Muscle layer of colon (tissue), 2 donors: ENCODE data around the gene PPP1R16B.

Experiments used
- H3K27ac ChIP-seq: one replicate; pipeline ENCODE4 v1.7.0; 2013; ENCODE audit warnings: low read depth, mild to moderate bottlenecking, low read length, moderate library complexity
- H3K27me3 ChIP-seq, 2 donors: one replicate each; pipeline ENCODE4 v1.7.0; 2013; ENCODE audit warnings: low read length in 2 of 2, mild to moderate bottlenecking in 2 of 2; ENCODE audit not compliant: insufficient read depth in 2 of 2, control insufficient read depth in 1 of 2
- H3K36me3 ChIP-seq: one replicate; pipeline ENCODE4 v1.7.0; 2013; ENCODE audit warnings: mild to moderate bottlenecking, low read length; ENCODE audit not compliant: insufficient read depth
- H3K4me1 ChIP-seq: one replicate; pipeline ENCODE4 v1.7.0; 2013; ENCODE audit warnings: mild to moderate bottlenecking, low read length; ENCODE audit not compliant: insufficient read depth
- H3K4me3 ChIP-seq, 2 donors: one replicate each; pipeline ENCODE4 v1.7.0; 2013; ENCODE audit warnings: low read length in 2 of 2, low read depth in 1 of 2, mild to moderate bottlenecking in 1 of 2, moderate library complexity in 1 of 2
- H3K9ac ChIP-seq: one replicate; pipeline ENCODE4 v1.7.0; 2013; ENCODE audit warnings: low read length
- H3K9me3 ChIP-seq: one replicate; pipeline ENCODE4 v1.7.0; 2013; ENCODE audit warnings: mild to moderate bottlenecking, low read length
- donor health status: abdominal sarcoma.
- donor health status: Adenocarcinoma of cecum.

The PPP1R16B gene

DNA sequence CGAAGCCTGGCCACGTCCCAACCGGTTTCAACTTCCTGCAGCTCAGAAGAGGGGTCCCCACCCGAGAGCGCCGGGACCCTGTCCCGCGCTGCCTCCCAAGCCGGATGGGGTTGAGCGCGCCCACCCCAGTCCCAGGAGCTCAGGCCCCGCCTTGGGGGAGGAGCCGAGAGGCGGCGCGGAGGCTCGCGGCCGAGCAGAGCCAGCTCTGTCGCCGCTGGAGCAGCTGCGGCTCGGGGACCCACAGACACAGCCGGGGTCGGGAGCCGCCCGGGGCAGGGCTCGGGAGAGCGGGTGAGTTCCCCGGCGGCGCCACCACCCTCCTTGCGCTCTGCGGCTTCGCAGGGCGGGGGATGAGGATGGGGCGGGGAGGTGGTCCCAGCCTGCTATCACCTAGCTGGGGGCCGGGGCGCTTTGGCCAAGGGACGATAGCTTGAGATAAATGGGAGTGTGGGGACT lies at the start of gene PPP1R16B:
Gene PPP1R16B, plus strand, starts transcription at position 196 of the 456 bp plus-strand sequence. CDS start 30,229 bp downstream, outside the sequence.
- Histone ChIP-seq H3K4me1 (no peaks in the 10 kb centered on the region), H3K27ac (no peak within 1 kb of the TSS)

DNA sequence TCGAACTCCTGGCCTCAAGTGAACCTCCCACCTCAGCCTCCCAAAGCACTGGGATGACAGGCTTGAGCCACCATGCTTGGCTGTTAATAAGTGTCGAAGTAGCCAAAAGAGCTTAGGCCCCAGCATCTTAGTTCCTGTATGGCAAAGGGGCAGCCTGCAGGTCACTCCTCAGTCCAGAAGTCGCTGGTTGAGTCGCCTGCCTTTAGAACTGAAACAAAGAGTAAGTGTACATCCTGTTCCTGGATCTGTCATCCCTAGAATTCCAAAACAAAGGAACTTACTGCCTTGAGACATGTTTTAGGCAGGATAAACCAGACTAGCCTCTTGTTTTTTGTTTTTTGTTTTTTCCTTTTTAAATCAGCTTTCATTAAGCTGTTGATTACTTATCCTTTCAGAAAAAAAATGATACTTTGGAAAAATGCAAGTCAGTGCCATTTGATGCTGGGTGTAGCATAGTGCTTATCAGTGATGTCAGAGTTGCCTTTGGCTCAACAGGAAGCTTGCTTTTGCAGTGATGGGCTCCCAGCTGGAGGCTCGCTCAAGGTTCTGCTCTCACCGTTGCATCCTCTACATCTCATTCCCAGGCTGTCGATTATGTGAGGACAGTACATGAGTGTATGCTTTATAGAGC lies 48.2 kb upstream of the PPP1R16B start:
- peaks cover 67% of the 10 kb centered on the region for H3K36me3 ChIP-seq
- no peaks in the 10 kb centered on the region for H3K27me3 ChIP-seq
- no peaks in the 10 kb centered on the region for H3K4me1 ChIP-seq
- no peak overlapping the region for H3K4me3 ChIP-seq
- no peak overlapping the region for H3K9ac ChIP-seq
- no peaks in the 10 kb centered on the region for H3K9me3 ChIP-seq
- H3K27ac ChIP-seq = no peak overlapping the region

More for the DNA sequence above, at the start of gene PPP1R16B:
- peak within 1 kb of the TSS; percentile 38 to 50 for H3K4me3 ChIP-seq
- no peaks in the 10 kb centered on the region for H3K9me3 ChIP-seq
- no peaks in the 10 kb centered on the region for H3K36me3 ChIP-seq
- peaks cover 19 to 34% of the 10 kb centered on the region in 2 donors for H3K27me3 ChIP-seq
- no peak within 1 kb of the TSS for H3K9ac ChIP-seq

DNA sequence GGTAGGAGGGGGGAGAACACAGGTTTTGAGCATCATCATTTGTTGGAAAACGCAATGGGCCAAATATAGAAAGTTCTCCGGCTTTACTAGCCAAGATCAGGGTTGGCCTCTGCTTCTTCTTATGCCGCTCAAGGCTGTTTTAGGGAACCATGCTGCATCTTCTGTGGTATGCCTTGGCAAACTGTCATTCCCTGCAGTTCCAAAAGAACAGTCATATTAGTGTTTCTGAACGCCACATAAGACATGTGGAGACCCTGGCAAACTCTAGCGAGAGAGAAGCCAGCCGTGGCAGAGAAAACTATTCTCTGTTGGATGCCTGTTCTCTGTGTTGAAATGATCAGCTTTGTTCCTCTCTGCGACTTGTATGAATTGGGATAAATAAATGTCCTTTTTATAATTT lies 46.4 kb upstream of the PPP1R16B start:
- no peak overlapping the region for H3K27ac ChIP-seq

DNA sequence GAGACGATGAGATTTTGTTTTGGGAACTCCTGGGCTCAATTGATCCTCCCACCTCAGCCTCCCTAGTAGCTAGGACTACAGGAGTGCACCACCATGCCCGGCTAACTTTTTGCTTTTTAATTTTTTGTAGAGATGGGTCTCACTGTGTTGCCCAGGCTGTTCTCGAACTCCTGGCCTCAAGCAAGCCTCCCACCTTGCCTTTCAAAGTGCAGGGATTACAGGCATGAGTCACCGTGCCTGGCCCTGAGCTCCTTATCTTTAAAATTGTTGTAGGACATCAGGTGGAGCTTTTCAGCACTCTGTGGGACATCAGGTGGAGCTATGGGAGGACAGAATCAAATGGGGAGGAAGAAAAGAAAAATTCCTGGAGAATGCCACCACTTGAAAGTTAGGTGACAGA lies 44.5 kb upstream of the PPP1R16B start:
- H3K9me3 ChIP-seq = no peaks in the 10 kb centered on the region
- no peak overlapping the region for H3K9ac ChIP-seq
- no peak overlapping the region for H3K4me3 ChIP-seq
- no peaks in the 10 kb centered on the region for H3K4me1 ChIP-seq
- peaks cover 79% of the 10 kb centered on the region for H3K36me3 ChIP-seq
- no peak overlapping the region for H3K27ac ChIP-seq
- no peaks in the 10 kb centered on the region for H3K27me3 ChIP-seq

More for the DNA sequence above, 46.4 kb upstream of the PPP1R16B start:
- Histone ChIP-seq H3K36me3 (peaks cover 72% of the 10 kb centered on the region), H3K9ac (no peak overlapping the region), H3K27me3 (no peaks in the 10 kb centered on the region), H3K4me1 (no peaks in the 10 kb centered on the region), H3K4me3 (no peak overlapping the region), H3K9me3 (no peaks in the 10 kb centered on the region)

DNA sequence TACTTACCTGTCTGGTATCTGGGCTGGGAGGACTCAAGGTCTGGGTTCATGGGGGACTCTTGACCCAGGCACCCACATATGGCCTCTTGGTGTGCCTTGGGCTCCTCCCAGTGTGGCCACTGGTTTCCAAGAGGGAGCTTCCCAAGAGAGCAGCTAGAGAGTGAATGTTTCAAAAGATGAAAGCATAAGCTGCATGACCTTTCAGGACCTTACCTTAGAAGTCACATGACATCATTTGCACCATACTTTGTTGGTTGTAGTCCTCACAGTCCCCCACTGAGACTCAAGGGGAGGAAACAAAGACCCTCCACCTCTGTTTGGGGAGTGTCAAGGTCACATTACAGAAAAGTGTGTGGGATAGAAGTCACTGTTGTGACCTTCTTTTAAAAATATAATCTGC lies 43.3 kb upstream of the PPP1R16B start:
- no peak overlapping the region for H3K9ac ChIP-seq
- H3K4me1 ChIP-seq = no peaks in the 10 kb centered on the region
- no peaks in the 10 kb centered on the region for H3K27me3 ChIP-seq
- peaks cover 78% of the 10 kb centered on the region for H3K36me3 ChIP-seq
- H3K27ac ChIP-seq = no peak overlapping the region
- H3K4me3 ChIP-seq = no peak overlapping the region
- no peaks in the 10 kb centered on the region for H3K9me3 ChIP-seq

DNA sequence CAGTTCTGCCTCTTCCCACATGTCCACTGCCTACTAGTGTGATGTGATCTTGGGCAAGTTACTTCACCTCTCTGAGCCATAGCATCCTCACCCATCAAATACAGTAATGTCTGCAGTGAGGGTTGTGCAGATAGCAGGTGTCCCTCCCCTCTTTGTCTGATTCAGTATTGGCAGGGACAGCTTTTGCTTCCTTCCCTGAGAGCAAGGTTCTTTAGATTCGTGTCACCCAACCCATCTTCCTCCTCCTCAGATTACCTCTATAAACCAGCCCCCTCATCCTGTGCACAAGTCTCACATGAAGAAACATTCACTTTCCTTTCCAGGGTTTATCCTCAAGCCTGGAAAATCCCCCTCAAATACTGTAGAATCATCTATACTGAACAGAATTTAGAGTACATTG lies 41.9 kb upstream of the PPP1R16B start:
- Histone ChIP-seq H3K9ac (no peak overlapping the region), H3K36me3 (peaks cover 83% of the 10 kb centered on the region), H3K27me3 (no peaks in the 10 kb centered on the region), H3K4me1 (no peaks in the 10 kb centered on the region), H3K4me3 (no peak overlapping the region), H3K27ac (no peak overlapping the region), H3K9me3 (no peaks in the 10 kb centered on the region)

DNA sequence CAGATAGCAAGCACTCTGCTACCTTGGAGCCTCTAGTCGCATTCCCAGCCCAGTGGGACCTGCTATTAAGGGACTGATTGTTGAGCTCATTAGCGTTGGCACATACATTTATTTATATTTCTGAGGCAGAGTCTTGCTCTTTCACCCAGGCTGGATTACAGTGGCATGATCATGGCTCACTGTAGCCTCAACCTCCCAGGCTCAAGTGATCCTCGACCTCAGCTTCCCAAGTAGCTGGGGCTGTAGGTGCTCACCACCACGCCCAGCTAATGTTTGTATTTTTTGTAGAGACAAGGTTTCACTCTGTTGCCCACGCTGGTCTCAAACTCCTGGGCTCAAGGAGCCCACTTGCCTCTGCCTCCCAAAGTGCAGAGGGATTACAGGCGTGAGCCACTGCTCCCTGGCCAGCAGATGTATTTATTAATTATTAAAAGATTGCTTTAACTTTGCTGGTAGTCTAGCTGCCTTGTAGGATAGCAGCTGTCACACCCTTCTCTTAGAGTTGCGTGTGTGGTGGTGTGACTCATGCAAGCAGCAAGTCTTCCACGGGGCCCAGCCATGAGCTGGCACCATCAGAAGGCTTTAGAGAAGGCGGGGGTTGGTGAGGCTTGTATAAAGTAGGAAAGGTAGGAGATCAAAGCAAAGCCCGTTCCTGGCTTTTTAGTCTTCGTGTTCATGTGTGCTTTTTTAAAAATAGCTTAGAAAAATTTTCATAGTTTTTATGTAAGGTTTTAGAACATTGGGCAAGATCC lies 40.8 kb upstream of the PPP1R16B start:
- no peaks in the 10 kb centered on the region for H3K4me1 ChIP-seq
- no peak overlapping the region for H3K27ac ChIP-seq
- H3K4me3 ChIP-seq = no peak overlapping the region
- no peaks in the 10 kb centered on the region for H3K27me3 ChIP-seq
- no peaks in the 10 kb centered on the region for H3K9me3 ChIP-seq
- peaks cover 74% of the 10 kb centered on the region for H3K36me3 ChIP-seq
- no peak overlapping the region for H3K9ac ChIP-seq

DNA sequence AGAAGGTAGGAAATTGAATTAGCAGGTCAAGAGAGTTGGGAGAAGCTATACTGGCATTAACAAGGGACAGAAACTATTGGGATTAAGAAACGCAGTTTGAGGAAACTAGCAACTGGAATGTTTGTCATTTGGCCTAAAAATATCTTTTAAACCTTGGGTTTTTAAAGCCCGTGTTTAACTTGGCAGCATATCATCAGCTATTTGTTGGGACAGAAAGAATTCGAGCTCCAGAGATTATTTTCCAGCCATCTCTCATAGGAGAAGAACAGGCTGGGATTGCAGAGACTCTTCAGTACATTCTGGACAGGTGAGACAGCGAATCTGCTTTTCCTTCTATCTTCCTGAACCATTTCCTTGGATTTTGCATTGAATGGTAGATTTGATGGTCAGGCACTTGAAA lies 39.4 kb upstream of the PPP1R16B start:
- no peak overlapping the region for H3K27ac ChIP-seq

DNA sequence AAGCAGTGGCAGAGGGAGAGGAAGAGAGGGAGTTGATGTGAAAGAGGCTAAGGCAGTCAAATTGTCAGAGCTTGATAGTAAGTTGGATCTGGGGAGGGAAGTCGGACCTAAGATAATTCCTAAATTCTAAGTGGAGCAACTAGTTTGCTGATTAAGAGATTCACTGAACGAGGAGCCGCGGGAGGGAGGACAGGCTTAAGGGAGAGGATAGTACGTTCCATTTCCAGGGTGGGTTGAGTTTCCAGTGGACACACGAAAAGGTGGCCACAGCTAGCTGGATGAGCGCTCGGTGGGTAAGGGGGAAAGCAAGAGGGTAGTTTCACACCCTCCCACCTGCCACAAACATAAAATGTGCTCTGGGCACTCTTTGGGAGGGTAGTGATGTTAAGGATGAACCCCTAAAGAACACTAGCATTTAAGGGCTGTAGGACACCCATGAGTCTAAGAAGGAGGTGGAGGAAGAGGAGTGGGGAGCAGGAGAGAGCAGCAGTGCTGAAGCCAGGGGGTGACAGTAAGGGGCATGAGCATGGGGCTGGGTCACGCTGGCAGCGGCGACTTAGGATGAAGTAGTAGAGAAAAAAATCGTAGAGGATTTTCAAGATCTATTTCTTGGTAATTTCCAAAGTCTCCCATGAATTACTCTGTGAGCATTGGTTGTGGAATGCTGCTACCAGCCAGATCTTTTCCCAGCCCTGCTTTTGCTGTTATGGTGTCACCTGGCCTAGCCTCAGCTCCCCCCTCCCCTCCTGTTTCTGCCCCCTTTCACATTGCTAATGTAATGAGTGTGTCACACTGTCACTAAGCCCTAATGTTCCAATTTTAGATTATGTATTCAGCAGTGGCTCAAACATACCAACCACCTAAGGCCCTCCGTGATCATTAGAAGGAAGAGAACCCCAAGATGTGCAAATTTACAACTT lies 35.9 kb upstream of the PPP1R16B start:
- Histone ChIP-seq H3K4me1 (no peaks in the 10 kb centered on the region), H3K36me3 (peaks cover 56% of the 10 kb centered on the region), H3K4me3 (no peak overlapping the region), H3K9me3 (no peaks in the 10 kb centered on the region), H3K27me3 (no peaks in the 10 kb centered on the region), H3K27ac (no peak overlapping the region), H3K9ac (no peak overlapping the region)

More for the DNA sequence above, 39.4 kb upstream of the PPP1R16B start:
- Histone ChIP-seq H3K36me3 (peaks cover 62% of the 10 kb centered on the region), H3K27me3 (no peaks in the 10 kb centered on the region), H3K4me3 (no peak overlapping the region), H3K9me3 (no peaks in the 10 kb centered on the region), H3K4me1 (no peaks in the 10 kb centered on the region), H3K9ac (no peak overlapping the region)

DNA sequence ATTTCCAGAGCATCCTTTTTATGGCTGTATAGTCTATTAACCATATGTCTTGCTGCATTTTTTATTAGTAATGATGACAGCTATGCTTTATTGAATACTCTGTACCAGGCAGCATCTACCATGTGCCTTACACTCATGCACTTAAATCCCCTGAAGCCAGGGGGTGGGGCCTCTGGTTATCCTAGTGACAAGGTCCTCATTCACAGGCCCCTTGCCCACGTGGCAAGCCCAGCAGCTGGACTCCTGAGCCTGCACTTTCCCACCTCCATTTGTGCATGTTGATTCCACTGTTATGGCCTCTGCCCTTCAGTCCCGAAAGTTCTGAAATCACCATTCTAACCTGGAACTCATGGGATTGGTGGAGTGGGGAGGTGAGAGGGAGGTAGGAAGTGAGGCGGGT lies 35.0 kb upstream of the PPP1R16B start:
- H3K27me3 ChIP-seq = no peaks in the 10 kb centered on the region
- H3K36me3 ChIP-seq = peaks cover 47% of the 10 kb centered on the region
- H3K9me3 ChIP-seq = no peaks in the 10 kb centered on the region
- no peaks in the 10 kb centered on the region for H3K4me1 ChIP-seq
- H3K27ac ChIP-seq = no peak overlapping the region
- no peak overlapping the region for H3K4me3 ChIP-seq
- H3K9ac ChIP-seq = no peak overlapping the region

DNA sequence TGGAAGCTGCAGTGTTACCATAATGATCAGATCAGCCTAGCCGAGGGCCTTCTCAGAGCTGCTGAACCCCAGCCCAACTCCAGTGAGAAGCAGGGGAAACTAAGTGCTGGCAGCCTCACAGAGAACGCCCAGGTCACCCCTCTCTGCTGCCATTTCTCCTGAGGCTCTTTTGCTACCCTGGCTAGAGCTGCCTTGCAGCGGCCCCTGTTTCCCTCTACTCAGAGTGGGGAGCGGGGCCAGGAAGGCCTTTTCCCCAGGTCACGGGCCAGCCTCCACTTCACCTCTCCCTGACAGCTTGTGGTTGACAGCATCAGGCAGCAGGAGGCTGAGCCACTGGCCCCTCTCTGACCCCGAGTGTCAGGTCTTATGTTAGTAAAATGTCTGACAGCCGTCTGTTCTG lies 34.5 kb upstream of the PPP1R16B start:
- no peak overlapping the region for H3K4me3 ChIP-seq
- no peaks in the 10 kb centered on the region for H3K27me3 ChIP-seq
- no peaks in the 10 kb centered on the region for H3K4me1 ChIP-seq
- H3K27ac ChIP-seq = no peak overlapping the region
- no peaks in the 10 kb centered on the region for H3K9me3 ChIP-seq
- peaks cover 43% of the 10 kb centered on the region for H3K36me3 ChIP-seq
- H3K9ac ChIP-seq = no peak overlapping the region
